Left lung (tissue), 10 donors: Measurements from ENCODE around the gene NEB. TPM values are rescaled to one million over a fixed set of nuclear protein-coding genes. Genes with fewer than 3 reads are reported as not detected.

Experiments used
- ATAC-seq: fragments of 200-7000 bp; cut with Tn5 transposase; one replicate; pipeline ENCODE4 v1.9.1; 2020; ENCODE audit warnings: moderate library complexity
- DNase-seq, 4 donors: peaks; one replicate each; pipeline ENCODE4 v3.0.0-alpha.2; 2013 to 2020
- H3K27ac ChIP-seq, 2 donors: fragments of 200-600 bp; sonication (generic) in 1 of 2; one replicate each; pipeline versions ENCODE4 v1.5.0 to v1.8.0; 2020 to 2021
- H3K27me3 ChIP-seq, 2 donors: fragments of 200-600 bp; sonication (generic) in 1 of 2; one replicate each; pipeline versions ENCODE4 v1.5.0 to v1.8.0; 2020 to 2021
- H3K36me3 ChIP-seq, 2 donors: fragments of 200-600 bp; sonication (generic) in 1 of 2; one replicate each; pipeline versions ENCODE4 v1.5.0 to v1.8.0; 2020 to 2021
- H3K4me1 ChIP-seq, 2 donors: fragments of 200-600 bp; one replicate each; pipeline ENCODE4 v1.8.0; 2021
- H3K4me3 ChIP-seq, 2 donors: fragments of 200-600 bp; sonication (generic) in 1 of 2; one replicate each; pipeline versions ENCODE4 v1.5.0 to v1.8.0; 2020 to 2021; ENCODE audit warnings: mild to moderate bottlenecking in 1 of 2
- H3K9me3 ChIP-seq, 2 donors: fragments of 200-600 bp; sonication (generic) in 1 of 2; one replicate each; pipeline versions ENCODE4 v1.5.0 to v1.8.0; 2020 to 2021
- CTCF ChIP-seq, 2 donors: fragments of 200-600 bp; sonication (generic) in 1 of 2; IDR thresholded peaks; one replicate each; pipeline versions ENCODE4 v1.5.0 to v1.8.0; 2021; ENCODE audit warnings: antibody characterized with exemption in 2 of 2
- intact Hi-C, 2 donors: fragments of 100-400 bp; cut with DNase I; formaldehyde crosslinking; loops; one replicate each; pipeline versions ENCODE4 v1.11.2 to v1.14.2; 2022
- polyA plus RNA-seq, 6 donors: library from polyadenylated mRNA; unstranded; fragments of 120-200 nt; gene quantifications; one replicate each; pipeline ENCODE4 v1.2.1, GENCODE V29; 2013; ENCODE audit not compliant: insufficient read length in 6 of 6
- total RNA-seq, 2 donors: library from RNA; stranded (reverse); fragmentation: NEBNext Ultra II Directional; extraction: Animal tissue kit (Norgen Biotek cat#: 25700); gene quantifications; one replicate each; pipeline ENCODE4 v1.2.1, GENCODE V29; 2021
- donor health status: DM: no; HTN: yes; CAD: no.
- donor health status: DM: no; HTN: no; CAD: no.

Gene NEB
- total and polyA plus RNA-seq, 8 donors = 1.3 to 9.7 (median 6.6) TPM

DNA sequence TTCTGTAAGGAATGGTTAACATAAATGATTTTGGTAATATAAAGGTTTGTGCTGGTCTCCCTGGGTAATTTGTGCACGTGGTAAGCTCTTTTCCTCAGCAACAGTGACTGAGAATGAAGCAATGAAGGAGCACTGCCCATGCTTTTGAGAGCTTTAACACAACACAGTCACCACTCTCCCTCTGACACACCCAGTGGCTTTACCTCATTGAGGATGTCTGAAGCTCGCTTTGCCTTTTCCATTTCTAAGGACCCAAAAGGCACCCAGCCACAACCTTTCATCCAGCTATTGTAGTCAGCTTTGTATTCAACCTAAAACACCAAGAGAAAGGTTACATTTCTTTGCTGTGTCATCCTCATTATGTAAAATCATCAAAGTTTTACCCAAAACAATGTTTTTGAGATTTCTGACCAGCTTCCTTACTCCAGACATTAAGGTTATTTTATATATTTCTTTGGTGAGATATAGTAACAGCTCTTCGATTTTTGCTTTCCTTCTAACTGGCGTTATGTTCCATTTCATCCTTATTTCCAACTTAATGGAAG is 51.7 kb downstream of the NEB start:
- DNase-seq (no peak), ATAC-seq (no peak)

DNA sequence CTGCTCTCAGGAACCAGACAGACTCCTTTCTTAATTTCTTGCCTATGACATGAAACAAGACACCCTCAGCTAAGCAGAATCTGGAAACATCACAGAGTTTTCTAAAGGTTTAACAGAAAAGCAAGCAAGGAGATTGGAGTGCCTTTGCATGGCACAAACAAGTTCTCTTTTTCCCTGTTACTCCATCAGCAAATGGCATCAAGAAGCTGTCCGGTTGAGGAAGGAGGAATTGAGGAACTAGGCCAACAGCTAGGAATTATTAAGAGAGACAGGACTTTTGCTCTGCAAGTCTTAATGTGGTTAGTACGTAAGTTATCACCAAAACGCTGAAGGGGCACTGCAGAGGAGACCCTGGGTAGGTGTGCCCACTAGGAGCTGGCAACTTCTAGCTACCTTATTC is 53.2 kb downstream of the NEB start:
- H3K4me1 ChIP-seq = no peaks in the 10 kb centered on the region
- intact Hi-C loops = no loop called here
- no peak for ATAC-seq
- H3K27me3 ChIP-seq = no peaks in the 10 kb centered on the region
- H3K27ac ChIP-seq = no peak overlapping the region
- no peak for DNase-seq
- H3K4me3 ChIP-seq = no peak overlapping the region
- no peaks in the 10 kb centered on the region for H3K9me3 ChIP-seq
- H3K36me3 ChIP-seq = no peaks in the 10 kb centered on the region
- no peak for TF ChIP-seq CTCF (IDR thresholded peaks at IDR 0.05)

More for the DNA sequence above, 51.7 kb downstream of the NEB start:
- H3K9me3 ChIP-seq = no peaks in the 10 kb centered on the region
- H3K36me3 ChIP-seq = no peaks in the 10 kb centered on the region
- H3K4me3 ChIP-seq = no peak overlapping the region
- intact Hi-C loops = no loop called here
- no peaks in the 10 kb centered on the region for H3K27me3 ChIP-seq
- no peak for TF ChIP-seq CTCF (IDR thresholded peaks at IDR 0.05)
- H3K27ac ChIP-seq = no peak overlapping the region
- no peaks in the 10 kb centered on the region for H3K4me1 ChIP-seq

DNA sequence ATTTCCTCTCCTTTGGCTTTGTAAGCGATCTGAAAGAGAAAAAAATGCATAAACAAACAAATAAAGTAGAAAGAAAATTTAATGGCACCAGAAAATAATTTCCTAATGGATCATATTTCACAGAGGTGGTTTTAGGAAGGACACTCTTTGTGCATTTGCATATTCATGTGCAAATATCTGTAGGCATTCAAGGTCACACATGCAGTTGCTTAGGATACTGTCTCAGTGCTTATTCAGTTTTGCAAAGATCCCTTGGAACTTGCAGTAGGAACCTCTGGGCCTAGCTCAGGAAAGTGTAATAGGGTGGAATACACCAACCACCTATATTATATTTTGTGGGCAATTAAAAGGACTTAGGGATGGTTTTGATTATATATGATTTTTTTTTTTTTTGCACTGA is 54.3 kb downstream of the NEB start:
- intact Hi-C loops = no loop called here
- DNase-seq = no peak
- Histone ChIP-seq H3K4me1 (no peaks in the 10 kb centered on the region), H3K9me3 (no peaks in the 10 kb centered on the region), H3K4me3 (no peak overlapping the region), H3K27me3 (no peaks in the 10 kb centered on the region), H3K36me3 (no peaks in the 10 kb centered on the region), H3K27ac (no peak overlapping the region)
- no peak for TF ChIP-seq CTCF (IDR thresholded peaks at IDR 0.05)
- ATAC-seq = no peak

GRCh38 chr2:151678849-151679248 is 55.4 kb downstream of the NEB start:
- Histone ChIP-seq H3K27me3 (no peaks in the 10 kb centered on the region), H3K4me1 (no peaks in the 10 kb centered on the region), H3K9me3 (no peaks in the 10 kb centered on the region), H3K36me3 (no peaks in the 10 kb centered on the region), H3K4me3 (no peak overlapping the region), H3K27ac (no peak overlapping the region)
- ATAC-seq (no peak), DNase-seq (no peak)
- intact Hi-C loops = no loop called here
- TF ChIP-seq CTCF (IDR thresholded peaks at IDR 0.05) = no peak

GRCh38 chr2:151673016-151673415 is 61.3 kb downstream of the NEB start:
- intact Hi-C loops = no loop called here
- no peak for TF ChIP-seq CTCF (IDR thresholded peaks at IDR 0.05)
- H3K4me1 ChIP-seq = no peaks in the 10 kb centered on the region
- ATAC-seq (no peak), DNase-seq (peak in 2 of 4 donors; percentile 32 to 44)
- H3K27ac ChIP-seq = no peak overlapping the region
- no peak overlapping the region for H3K4me3 ChIP-seq
- no peaks in the 10 kb centered on the region for H3K9me3 ChIP-seq
- no peaks in the 10 kb centered on the region for H3K27me3 ChIP-seq
- H3K36me3 ChIP-seq = no peaks in the 10 kb centered on the region
